ENCODE data around the gene PTCHD1.

DNA sequence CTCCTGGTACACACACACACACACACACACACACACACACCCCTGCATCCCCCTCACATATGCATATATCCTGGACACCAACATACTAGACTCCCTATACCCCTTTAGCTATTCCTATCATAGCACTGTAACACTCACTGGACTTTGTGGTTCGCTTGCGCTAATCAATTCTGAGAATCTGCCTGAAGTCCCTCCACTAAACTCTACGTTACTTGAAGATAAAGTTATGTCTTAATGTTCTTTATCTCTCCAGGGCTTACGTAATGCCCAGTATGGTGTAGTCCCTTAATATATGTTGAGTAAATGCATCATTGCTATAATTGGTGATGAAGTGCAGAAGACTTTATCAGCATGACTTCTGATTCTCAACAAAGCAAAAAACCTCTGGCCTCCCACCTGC is 32.3 kb downstream of the PTCHD1 start:
- no peak for TF ChIP-seq SUZ12 (IDR thresholded peaks at IDR 0.05; ENCODE audit: extremely low read depth, insufficient read depth, insufficient read length)
- no peak for TF ChIP-seq YY1 (IDR thresholded peaks at IDR 0.05; ENCODE audit: insufficient read depth, insufficient read length)
- TF ChIP-seq ZNF274 (IDR thresholded peaks at IDR 0.05; ENCODE audit: low read depth, low read length) = no peak
